ENCODE data around the gene PCMT1.

GRCh38 chr6:149831308-149831820 is 81.8 kb downstream of the PCMT1 start:
- TF ChIP-seq POLR2A (IDR thresholded peaks at IDR 0.05; ENCODE audit: low read length) = no peak
- no peak for TF ChIP-seq GATA1 (IDR thresholded peaks at IDR 0.05; ENCODE audit: low read depth, low read length)
